Measurements from ENCODE around the gene ASTN1.

- TF ChIP-seq, protein P1, sequence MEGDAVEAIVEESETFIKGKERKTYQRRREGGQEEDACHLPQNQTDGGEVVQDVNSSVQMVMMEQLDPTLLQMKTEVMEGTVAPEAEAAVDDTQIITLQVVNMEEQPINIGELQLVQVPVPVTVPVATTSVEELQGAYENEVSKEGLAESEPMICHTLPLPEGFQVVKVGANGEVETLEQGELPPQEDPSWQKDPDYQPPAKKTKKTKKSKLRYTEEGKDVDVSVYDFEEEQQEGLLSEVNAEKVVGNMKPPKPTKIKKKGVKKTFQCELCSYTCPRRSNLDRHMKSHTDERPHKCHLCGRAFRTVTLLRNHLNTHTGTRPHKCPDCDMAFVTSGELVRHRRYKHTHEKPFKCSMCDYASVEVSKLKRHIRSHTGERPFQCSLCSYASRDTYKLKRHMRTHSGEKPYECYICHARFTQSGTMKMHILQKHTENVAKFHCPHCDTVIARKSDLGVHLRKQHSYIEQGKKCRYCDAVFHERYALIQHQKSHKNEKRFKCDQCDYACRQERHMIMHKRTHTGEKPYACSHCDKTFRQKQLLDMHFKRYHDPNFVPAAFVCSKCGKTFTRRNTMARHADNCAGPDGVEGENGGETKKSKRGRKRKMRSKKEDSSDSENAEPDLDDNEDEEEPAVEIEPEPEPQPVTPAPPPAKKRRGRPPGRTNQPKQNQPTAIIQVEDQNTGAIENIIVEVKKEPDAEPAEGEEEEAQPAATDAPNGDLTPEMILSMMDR (IDR thresholded peaks at IDR 0.05): no peak
- TF ChIP-seq POLR2A (IDR thresholded peaks at IDR 0.05): no peak
Observed at GRCh38 chr1:176838276-176838995, 326.1 kb downstream of the ASTN1 start.
